Adrenal gland (tissue), 12 donors: ENCODE measurements around the gene SCAPER. TPM values are rescaled to one million over a fixed set of nuclear protein-coding genes. Genes with fewer than 3 reads are reported as not detected.

Source experiments
- DNase-seq, 7 donors: peaks; one replicate each; pipeline ENCODE4 v3.0.0-alpha.2; 2019 to 2020
- H3K27ac ChIP-seq, 5 donors: fragments of 200-600 bp; sonication (generic) in 4 of 5; 1 replicate in 3 of 5; 2 replicates in 2 of 5; pipeline versions ENCODE4 v1.5.1 to v1.8.0; 2016 to 2020; ENCODE audit warnings: mild to moderate bottlenecking in 1 of 5
- H3K27me3 ChIP-seq: fragments of 200-600 bp; 2 replicates; pipeline ENCODE4 v1.8.0; 2021
- H3K36me3 ChIP-seq, 2 donors: fragments of 200-600 bp; replicated peaks in 1 of 2; 1 replicate in 1 of 2; 2 replicates in 1 of 2; pipeline versions ENCODE4 v1.5.1 to v1.8.0; 2018 to 2022
- H3K4me1 ChIP-seq, 2 donors: fragments of 200-600 bp; replicated peaks in 1 of 2; 1 replicate in 1 of 2; 2 replicates in 1 of 2; pipeline versions ENCODE4 v1.5.1 to v1.8.0; 2018 to 2021
- H3K4me3 ChIP-seq, 4 donors: fragments of 200-600 bp; sonication (generic) in 3 of 4; one replicate each; pipeline ENCODE4 v1.5.1; 2016 to 2018
- H3K9me3 ChIP-seq, 3 donors: fragments of 200-600 bp; sonication (generic) in 1 of 3; replicated peaks in 1 of 3; 1 replicate in 2 of 3; 2 replicates in 1 of 3; pipeline versions ENCODE4 v1.5.1 to v1.8.0; 2016 to 2021
- CTCF ChIP-seq, 6 experiments: fragments of 450-650 bp in 4 of 6; fragments of 200-600 bp in 2 of 6; sonication (generic) in 1 of 6; IDR thresholded peaks; 1 replicate in 5 of 6; 2 replicates in 1 of 6; pipeline versions ENCODE4 v1.5.1 to v1.8.0; 2016 to 2021; ENCODE audit warnings: antibody characterized with exemption in 6 of 6, mild to moderate bottlenecking in 2 of 6, moderate library complexity in 1 of 6
- POLR2A ChIP-seq, 2 donors: fragments of 450-650 bp; IDR thresholded peaks; one replicate each; pipeline ENCODE4 v1.6.1; 2017; ENCODE audit warnings: antibody characterized with exemption in 2 of 2, mild to moderate bottlenecking in 2 of 2, moderate library complexity in 1 of 2
- WGBS, 4 donors: extraction: QIAGEN DNeasy Blood & Tissue Kit in 2 of 4; methylation state at CpG; one replicate each; pipeline versions ENCODE4 v1.1.5 to v1.1.7; 2013 to 2017; 5-methylcytosine and 5-hydroxymethylcytosine counted together
- intact Hi-C, 2 donors: fragments of 100-400 bp; cut with DNase I; formaldehyde crosslinking; loops; one replicate each; pipeline versions ENCODE4 v1.14.1 to v1.15.0; 2022 to 2023
- polyA plus RNA-seq, 3 donors: library from polyadenylated mRNA; stranded (reverse); fragments of 200-250 nt in 2 of 3; fragments of 350-450 nt in 1 of 3; fragmentation: Illumina TruSeq in 1 of 3; extraction: RNeasy Lipid Tissue Mini Kit (QIAGEN cat#74804) in 1 of 3; gene quantifications; one replicate each; pipeline ENCODE4 v1.2.3, GENCODE V29; 2013 to 2014
- total RNA-seq, 9 donors: library from RNA; depleted of rRNA in 4 of 9; stranded (reverse); fragments of >200 nt in 4 of 9; fragments of 120-200 nt in 1 of 9; fragmentation: NEBNext Ultra II Directional in 1 of 9; extraction: Animal tissue kit (Norgen Biotek cat#: 25700) in 1 of 9; gene quantifications; one replicate each; pipeline versions ENCODE4 v1.1.0 to v1.2.4, GENCODE V29; 2013 to 2023
- donor health status: healthy with polysubstance abuse.
- donor health status: Bipolar disorder and iron deficiency.
- donor health status: DM: yes; HTN: yes; CAD: no.
- donor health status: DM: no; HTN: no; CAD: no.
- donor health status: DM: no; HTN: no; CAD: no.
- donor health status: DM: yes; HTN: yes; CAD: no.

Gene SCAPER
- total and polyA plus RNA-seq, 12 donors: 3.9 to 95.3 (median 24.1) TPM

- DNase-seq: no peak
- intact Hi-C loops: no loop called here
- H3K27me3 ChIP-seq: no peaks in the 10 kb centered on the region
- no peaks in the 10 kb centered on the region for H3K36me3 ChIP-seq
- peaks cover 0 to 6% (median 0%) of the 10 kb centered on the region in 3 donors for H3K9me3 ChIP-seq
- peaks cover 6 to 15% of the 10 kb centered on the region in 2 donors for H3K4me1 ChIP-seq
- no peak overlapping the region for H3K27ac ChIP-seq
- no peak overlapping the region for H3K4me3 ChIP-seq
- TF ChIP-seq POLR2A (IDR thresholded peaks at IDR 0.05): no peak
- no peak for TF ChIP-seq CTCF (IDR thresholded peaks at IDR 0.05)
These were observed 332.2 kb downstream of the SCAPER start for GRCh38 chr15:76572983-76573314.

GRCh38 chr15:76566276-76566675 is 338.9 kb downstream of the SCAPER start:
- WGBS, 4 donors: 81 to 88% (median 84%) methylated on average over 2 of the region's 2 CpGs
- DNase-seq: no peak
- intact Hi-C loops: no loop called here
- Histone ChIP-seq H3K9me3 (peaks cover 0 to 6% (median 0%) of the 10 kb centered on the region in 3 donors), H3K4me1 (no peaks in the 10 kb centered on the region), H3K27me3 (no peaks in the 10 kb centered on the region), H3K27ac (no peak overlapping the region), H3K36me3 (no peaks in the 10 kb centered on the region), H3K4me3 (no peak overlapping the region)
- TF ChIP-seq POLR2A (IDR thresholded peaks at IDR 0.05): no peak
- no peak for TF ChIP-seq CTCF (IDR thresholded peaks at IDR 0.05)

- no peak for DNase-seq
- H3K27ac ChIP-seq: no peak overlapping the region
- no peaks in the 10 kb centered on the region for H3K36me3 ChIP-seq
- H3K4me3 ChIP-seq: no peak overlapping the region
- TF ChIP-seq CTCF (IDR thresholded peaks at IDR 0.05): no peak
- TF ChIP-seq POLR2A (IDR thresholded peaks at IDR 0.05): no peak
- H3K9me3 ChIP-seq: peaks cover 0 to 6% (median 0%) of the 10 kb centered on the region in 3 donors
- intact Hi-C loops: no loop called here
- H3K27me3 ChIP-seq: no peaks in the 10 kb centered on the region
- H3K4me1 ChIP-seq: no peaks in the 10 kb centered on the region
- WGBS, 4 donors: 72 to 91% (median 77%) methylated on average over 1 of the region's 1 CpG
These were observed 339.8 kb downstream of the SCAPER start for GRCh38 chr15:76565366-76565765.

GRCh38 chr15:76555247-76555646 is 349.9 kb downstream of the SCAPER start:
- no peak for DNase-seq
- Histone ChIP-seq H3K4me3 (no peak overlapping the region), H3K27me3 (no peaks in the 10 kb centered on the region), H3K27ac (no peak overlapping the region), H3K36me3 (no peaks in the 10 kb centered on the region), H3K9me3 (no peaks in the 10 kb centered on the region), H3K4me1 (no peaks in the 10 kb centered on the region)
- WGBS, 4 donors: 90 to 96% (median 92%) methylated on average over 1 of the region's 1 CpG
- TF ChIP-seq CTCF (IDR thresholded peaks at IDR 0.05): no peak
- no peak for TF ChIP-seq POLR2A (IDR thresholded peaks at IDR 0.05)
- intact Hi-C loops: no loop called here
